GM18517 (cell line): ENCODE results near the gene ASCL5.
"Not testable (repeated sequence)": the region's sequence is repeated elsewhere in the genome, so short reads cannot be mapped to it uniquely, and the experiment has no call there.

Source experiments
- ATAC-seq: cut with Tn5 transposase; IDR thresholded peaks from one replicate; pipeline ENCODE4 v1.9.1; 2021; ENCODE audit warnings: mild to moderate bottlenecking, moderate library complexity; ENCODE audit not compliant: unreplicated experiment

ASCL5 gene

GRCh38 chr1:201126832-201127754, at the start of gene ASCL5:
ASCL5 (minus strand) TSS chr1:201127184; CDS start chr1:201115372, 11,812 bp downstream.
- no peak for ATAC-seq

DNA sequence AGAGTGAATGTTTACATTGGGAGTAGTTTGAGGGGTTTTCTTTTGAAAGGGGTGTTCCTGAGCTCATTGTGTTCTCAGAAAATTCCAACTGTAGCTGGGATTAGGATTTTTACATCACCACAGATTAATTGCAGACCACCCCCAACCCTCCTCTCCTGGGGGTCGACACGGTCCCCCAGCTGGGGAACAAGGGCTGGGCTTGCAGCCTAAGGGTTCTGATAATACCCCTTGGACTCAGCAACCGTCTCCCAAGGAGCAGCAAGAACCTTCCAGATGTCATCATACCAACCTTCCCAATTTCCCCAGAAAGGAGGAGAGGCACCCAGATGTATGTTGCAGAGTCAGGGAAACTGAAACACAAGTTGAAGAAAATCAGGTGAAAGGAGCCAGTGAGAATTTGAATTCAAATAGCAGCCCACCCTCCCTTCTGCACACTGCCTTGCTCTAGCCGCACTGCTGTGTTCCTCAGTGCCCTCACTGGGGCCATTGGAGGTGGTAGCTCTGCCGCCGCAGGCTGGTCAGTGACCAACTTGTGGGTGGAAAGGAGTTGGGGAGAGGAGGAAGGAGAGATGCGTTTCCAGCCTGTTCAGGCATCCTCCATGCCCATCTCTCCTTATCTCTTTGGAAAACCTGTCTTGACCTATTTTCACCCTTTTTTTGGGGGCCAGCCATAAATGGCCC, 49.0 kb upstream of the ASCL5 start:
- no peak for ATAC-seq

DNA sequence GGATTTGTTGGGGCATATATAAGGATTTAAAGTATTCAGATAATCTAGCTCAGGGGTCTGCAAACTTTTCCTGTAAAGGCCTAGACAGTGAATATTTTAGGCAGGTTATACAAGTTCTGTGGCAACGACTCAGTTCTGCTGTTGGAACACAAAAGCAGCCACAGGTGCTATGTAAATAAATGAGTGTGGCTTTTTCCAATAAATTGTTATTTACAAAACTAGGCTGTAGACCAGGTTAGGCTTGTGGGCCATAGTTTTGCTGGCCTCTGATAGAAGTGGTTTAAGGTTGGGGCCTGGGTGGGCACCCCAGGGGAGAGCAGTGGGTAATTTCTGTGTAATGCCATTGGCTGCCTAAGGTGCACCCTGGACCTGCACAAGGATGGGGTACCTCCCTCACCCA, 46.8 kb upstream of the ASCL5 start:
- ATAC-seq: no peak

GRCh38 chr1:201172999-201173610, 46.1 kb upstream of the ASCL5 start:
- ATAC-seq: no peak

- no peak for ATAC-seq
Measured at GRCh38 chr1:201172326-201172725, 45.3 kb upstream of the ASCL5 start.

- peak; percentile 35 for ATAC-seq
Measured at GRCh38 chr1:201171063-201172036, 44.4 kb upstream of the ASCL5 start.

DNA sequence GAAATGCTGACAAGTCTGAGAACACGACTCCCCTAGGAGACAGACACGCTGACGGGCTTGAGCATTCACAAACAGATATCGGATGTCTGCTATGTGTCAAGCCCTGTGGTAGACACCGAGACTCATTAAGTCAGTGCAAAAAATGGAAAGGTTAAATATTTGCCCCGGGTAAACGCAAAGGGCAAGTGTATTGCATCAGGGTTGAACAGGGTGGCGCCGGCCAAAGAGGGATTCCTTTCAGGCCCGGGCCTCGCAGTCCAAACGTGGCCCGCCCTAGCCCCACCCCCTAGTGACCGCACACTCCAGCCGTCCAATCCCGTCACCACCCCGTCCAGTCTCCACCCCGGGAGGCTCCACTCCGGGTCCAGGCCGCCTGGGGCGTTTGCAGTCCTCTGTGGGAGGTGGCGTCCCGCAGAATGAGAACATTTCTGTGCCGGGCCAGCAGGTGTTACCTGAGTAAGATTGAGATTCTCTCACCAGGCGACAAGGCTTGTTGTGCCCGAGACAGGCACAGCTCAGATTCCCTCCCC, 43.6 kb upstream of the ASCL5 start:
- ATAC-seq: peak; percentile 94

DNA sequence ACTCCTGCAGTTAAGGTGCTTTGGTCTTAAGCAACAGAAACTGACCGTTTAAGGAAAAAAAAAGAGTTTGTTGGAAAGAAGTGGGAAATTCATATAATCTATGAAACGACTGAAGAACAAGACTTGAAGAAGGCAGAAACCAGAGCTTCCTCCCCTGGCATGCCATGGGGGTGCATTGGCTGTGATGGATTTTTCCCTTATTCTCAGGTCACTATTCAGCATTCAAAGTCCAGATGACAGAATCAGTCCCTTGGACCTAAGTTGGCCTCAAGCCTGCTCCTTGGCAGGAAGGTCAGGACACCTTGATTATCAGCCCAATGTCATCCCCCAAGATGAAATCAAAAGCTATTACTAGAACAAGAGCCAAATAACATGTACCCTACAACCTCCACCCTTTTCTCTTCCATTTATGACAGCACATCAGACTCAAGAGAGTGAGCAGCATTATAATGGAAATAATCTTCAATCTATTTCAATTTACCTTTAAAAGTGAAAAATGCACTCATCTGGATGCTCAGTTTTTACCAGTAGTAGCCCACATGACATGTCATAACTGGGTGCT, 43.1 kb upstream of the ASCL5 start:
- ATAC-seq: no peak

DNA sequence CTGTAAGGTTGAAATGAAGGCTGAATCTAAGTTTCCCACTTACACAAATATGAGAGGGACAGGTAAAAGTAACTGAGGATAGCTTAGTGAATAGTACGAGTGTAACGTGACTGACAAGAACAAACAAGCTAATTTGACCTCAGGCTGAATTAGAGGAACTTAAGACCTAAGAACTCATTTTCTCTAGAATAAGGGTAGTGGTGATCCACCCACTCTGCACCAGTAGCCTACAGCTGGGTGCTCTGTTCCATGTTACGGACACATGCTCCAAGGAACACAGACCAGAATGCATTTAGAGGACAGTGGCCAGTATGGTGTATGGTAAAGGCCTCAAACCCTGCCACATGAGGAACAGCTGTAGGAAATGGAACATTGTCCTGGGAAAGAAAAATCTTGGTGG, 42.2 kb upstream of the ASCL5 start:
- no peak for ATAC-seq

- ATAC-seq: no peak
Measured at GRCh38 chr1:201167041-201167991, 40.3 kb upstream of the ASCL5 start.

- ATAC-seq: no peak
Measured at GRCh38 chr1:201164645-201165044, 37.7 kb upstream of the ASCL5 start.

DNA sequence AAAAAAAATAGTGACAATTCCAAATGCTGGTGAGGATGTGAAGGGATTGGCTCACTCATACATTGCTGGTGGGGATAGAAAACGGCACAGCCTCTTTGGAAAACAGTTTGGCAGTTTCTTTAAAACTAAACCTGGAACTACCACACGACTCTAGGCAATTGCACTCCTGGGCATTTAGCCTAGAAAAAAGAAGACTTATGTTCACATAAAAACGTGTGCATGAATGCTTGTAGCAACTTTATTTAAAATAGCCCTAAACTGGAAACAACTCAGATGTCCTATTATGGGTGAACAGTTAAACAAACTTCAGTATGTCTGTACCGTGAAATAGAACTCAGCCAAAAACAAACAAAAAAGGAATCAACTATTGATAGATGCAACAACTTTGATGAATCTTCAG, 36.7 kb upstream of the ASCL5 start:
- ATAC-seq: no peak

DNA sequence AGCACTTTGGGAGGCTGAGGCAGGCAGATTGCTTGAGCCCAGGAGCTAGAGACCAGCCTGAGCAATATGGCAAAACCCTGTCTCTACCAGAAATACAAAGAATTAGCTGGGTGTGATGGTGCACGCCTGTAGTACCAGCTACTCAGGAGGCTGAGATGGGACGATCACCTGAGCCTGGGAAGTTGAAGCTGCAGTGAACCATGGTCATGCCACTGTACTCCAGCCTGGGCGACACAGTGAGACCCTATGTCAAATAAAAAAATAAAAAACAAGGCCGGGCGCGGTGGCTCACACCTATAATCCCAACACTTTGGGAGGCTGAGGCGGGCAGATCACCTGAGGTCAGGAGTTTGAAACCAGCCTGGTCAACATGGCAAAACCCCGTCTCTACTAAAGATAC, 36.1 kb upstream of the ASCL5 start:
- ATAC-seq: not testable (repeated sequence)

DNA sequence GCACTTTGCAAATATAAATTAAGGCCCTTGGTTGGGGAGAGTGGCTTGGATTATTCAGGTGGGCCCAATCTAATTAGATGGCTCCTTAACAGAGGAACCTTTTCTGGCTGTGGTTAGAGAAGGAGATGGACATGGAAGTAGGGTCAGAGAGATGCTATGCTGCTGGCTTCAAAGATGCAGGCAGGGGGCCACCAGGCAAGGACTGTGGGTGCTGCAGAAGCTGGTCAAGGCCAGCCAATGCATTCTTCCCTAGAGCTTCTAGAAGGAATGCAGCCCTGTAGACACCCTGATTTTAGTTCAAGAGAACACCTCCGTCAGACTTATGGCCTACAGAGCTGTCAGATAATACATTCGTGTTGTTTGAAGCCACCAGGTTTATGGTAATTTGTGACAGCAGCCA, 31.0 kb upstream of the ASCL5 start:
- ATAC-seq: no peak

GRCh38 chr1:201156819-201157218, 29.8 kb upstream of the ASCL5 start:
- no peak for ATAC-seq

DNA sequence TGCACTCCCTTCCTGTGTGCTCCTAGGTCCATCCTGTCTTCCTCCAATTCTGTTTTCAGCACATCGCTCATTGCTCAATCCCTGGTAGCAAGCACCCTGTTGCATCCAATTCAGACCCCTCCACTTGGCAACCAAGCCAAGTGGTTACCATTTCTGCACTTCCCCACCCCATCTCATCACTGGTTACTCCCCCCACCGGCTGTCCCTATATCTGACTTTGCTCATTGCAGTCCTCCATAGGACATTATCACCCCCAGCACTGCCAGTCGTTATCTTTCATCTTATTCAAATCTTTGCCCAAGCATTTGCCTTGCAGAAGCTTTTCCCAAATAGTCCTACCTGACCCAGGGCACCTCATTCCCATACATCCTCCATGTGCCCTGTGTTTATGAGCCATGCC, 29.4 kb upstream of the ASCL5 start:
- no peak for ATAC-seq

- no peak for ATAC-seq
Measured at GRCh38 chr1:201155354-201155753, 28.4 kb upstream of the ASCL5 start.

GRCh38 chr1:201154389-201155165, 27.6 kb upstream of the ASCL5 start, which contains the start of gene TMEM9:
TMEM9 (minus strand) TSS chr1:201154474; CDS start chr1:201153923, 551 bp downstream.
- ATAC-seq: peak; percentile 92
